Measurements from ENCODE around the gene CNTNAP4.

CNTNAP4 gene

DNA sequence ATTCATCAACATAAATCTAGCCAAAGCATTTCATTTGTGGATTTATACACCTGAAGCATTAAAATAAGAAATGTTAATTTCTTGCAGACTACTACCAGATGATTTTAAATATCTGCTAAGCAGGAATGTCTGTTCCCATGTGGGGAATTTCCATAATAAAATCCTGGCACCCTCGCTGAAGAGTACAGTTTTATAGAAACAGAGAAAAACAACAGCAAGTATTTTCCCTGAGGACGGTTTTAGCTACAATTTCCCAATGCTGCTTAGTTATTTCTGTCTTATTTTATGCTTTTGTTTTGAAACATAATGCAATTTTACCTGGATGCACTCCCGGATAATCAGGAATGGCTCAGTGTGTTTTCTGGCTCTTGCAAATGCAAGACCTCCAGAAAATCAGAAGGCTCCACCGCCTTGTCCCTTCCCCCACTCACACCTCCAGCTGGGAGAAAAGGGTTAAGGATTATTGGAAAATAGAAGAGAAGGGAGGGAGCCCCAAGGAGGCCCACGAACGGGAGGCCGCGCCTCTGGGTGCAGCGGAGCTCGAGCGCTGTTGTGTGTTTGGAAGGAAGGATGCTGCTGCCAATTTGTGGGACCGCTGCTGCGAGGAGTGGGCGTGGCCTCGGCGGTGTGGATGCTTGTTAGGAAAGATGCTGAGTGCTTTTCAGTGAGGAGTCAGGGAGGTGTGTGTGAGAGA lies at the start of gene CNTNAP4:
Gene CNTNAP4, plus strand, starts transcription at position 657 of the 694 bp plus-strand sequence. CDS start 262 bp downstream, outside the sequence.
- FAIRE-seq: no peak

DNA sequence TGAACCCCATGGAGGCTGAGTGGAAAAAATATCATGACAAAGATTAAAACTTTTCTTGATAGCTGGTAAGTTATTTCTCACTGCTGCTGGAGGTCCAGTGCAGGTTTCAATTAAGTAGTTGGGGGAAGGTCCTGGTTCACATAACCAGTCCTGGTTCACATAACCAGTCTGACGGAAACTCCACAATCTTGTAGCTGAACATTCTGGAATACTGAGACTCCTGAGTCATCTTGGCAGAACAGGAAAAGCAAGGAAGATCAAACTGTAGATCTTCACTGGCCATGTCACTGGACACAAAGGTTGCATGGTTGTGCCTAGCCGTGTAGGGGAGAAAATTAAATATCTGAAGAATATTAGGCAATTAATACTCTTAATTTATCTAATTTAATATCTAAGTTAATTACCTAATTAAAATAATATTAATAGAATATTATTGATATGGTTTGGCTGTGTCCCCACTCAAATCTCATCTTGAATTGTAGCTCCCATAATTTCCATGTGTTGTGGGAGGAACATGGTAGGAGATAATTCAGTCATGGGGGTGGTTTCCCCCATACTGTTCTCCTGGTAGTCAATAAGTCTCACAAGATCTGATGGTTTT lies 48.6 kb upstream of the CNTNAP4 start:
- FAIRE-seq: no peak

DNA sequence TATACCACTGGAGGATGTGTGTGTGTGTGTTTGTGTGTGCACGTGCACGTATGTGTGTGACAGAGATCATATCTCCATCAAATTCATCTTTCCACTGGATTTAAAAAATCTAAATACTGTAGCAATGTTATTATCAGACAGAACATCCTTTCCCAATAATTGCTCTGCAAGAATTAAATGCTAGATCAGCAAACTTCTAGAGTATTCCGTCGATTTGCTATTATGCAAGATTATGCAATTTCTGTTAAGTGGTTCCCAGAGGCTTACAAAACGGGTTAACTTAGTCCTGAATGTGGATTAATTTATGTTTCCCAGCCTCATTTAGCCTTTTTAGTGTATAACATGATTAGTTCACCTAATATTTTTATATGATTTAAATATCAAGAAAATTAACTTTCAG lies 44.5 kb upstream of the CNTNAP4 start:
- no peak for FAIRE-seq

DNA sequence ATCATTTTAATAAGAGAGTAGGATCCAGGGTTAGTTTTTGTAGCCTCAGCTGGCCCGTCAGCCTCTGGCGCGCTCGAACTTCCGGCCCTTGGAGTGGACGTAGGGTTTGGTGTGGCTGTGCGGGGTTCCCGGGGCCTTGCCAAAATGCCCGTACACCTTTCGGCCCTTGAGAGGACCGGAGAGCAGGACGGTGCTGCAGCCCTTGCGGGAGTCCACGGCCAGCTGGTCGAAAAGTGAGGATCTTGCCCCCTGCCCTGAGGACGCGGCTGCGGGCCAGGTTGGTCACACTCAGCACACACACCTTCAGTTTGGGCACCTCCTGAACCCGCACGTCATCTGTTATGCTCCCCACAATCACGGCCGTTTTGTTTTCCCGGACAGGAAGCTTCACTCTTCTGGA lies 42.2 kb upstream of the CNTNAP4 start:
- no peak for FAIRE-seq

DNA sequence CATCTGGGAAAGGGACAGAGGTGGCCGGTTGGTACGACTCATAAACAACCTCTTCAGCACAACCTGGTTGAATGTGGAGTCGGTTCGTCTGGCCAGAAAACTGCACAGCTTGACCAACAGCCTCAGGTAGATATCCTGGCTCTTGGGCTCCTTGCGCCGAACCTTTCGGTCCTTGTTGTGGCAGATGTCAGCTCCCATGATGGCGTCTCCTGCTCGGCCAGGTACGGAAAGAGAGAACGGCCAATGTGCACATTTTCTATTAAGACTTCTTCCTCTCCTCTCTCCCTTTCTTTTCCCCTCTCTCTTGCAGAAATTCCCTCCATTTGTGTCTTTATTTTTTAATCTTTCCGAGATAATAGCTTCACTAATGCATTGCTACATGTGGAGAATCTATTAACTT lies 41.8 kb upstream of the CNTNAP4 start:
- FAIRE-seq: no peak

DNA sequence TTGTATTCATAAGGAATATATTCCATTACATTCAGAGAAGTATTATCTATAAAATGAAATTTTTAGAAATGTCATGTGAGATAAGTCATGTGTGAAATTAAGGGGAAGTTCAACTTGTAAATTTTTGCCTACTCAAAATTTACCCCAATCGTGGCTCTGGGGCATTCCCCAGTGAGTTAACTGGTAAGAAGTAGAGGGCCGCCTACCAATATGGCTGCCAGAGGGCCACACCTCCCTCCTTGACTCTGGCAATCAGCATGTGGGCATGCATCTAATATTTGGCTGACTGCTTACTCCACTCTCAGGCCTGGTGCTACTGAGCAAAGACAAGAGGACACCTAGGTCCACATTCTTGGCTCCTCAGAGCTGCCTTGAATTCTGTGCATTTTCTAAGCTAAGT lies 39.7 kb upstream of the CNTNAP4 start:
- no peak for FAIRE-seq

DNA sequence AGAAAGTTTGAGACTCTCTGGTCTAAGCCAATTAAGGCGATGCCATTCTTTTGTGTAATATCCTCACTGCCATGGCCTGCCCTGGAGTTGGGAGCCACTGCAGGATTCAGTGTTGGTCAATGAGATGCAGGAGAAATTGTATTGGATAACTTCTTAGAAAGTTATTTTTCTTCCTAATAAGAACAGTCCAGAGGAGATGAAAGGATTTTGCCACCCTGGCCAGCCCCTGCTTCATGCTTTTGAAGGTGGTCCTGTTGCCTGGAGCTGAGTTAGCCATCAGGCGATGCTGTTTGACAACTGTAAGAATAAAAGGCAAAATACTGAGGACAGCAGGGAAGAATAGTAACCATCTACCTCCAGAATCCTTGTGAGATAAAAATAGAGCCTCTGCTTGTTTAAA lies 35.4 kb upstream of the CNTNAP4 start:
- FAIRE-seq: no peak

DNA sequence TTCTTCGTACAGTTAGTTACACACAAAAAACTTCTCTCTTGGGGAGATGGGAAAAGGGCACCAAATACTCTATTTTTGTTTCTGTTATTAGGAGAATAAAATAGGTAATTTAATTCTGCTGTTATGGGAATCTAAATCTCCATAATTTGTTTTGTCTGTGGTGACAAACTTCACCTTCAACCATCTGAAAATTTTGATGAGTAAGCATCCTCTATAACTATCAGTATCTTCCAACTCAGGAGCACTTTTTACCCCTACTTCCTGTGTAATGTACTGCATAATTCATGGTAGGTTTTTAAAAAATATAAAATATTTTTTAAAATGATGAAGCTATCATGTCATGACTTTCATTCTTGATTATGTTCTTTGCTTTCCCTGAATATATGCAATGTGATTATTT lies 33.6 kb upstream of the CNTNAP4 start:
- no peak for FAIRE-seq

DNA sequence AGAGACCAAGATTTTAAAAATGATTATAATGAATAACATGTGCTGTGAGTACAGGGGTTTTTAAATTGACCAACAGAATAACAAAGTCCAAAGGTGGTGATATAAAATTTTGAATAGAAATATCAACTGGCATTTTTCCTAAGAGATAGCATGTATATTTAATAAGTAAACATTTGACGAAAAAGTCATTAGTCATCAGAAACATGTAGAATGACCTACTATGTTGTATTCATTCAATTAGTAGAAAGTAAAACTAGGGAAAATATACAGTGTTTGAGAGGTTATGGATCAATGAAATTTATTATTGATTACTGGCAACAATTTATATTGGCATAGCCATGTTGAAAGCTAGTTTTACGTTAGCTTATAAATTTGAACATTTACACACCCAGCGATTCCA lies 30.6 kb upstream of the CNTNAP4 start:
- no peak for FAIRE-seq

DNA sequence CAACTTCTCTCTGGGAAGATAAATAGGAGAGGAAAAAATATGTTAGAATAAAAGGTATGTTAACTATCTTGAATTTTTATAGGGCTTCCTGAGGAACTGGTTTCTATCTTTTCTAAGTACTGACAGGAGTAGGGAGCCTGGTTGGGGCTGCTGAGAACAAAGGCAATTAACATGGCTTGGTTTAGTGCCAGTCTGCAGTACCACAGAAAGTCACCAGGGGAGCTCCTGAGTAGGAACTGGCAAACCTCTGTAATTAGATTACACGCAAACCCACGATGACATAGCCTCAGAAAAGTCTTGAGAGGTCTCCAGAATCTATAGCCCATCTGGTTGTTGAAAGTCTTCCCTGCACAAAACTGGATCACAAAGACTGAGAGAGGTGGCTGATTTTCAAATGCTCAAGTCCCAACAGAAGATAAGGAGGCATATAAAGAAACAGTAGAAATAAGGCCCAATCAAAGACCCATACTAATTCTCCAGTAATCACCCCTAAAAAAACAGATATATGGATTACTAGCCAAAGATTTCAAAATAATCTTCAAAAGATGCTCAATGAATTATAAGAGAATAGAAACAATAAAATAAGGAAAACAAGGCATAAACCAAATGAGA lies 11.7 kb upstream of the CNTNAP4 start:
- FAIRE-seq: no peak

DNA sequence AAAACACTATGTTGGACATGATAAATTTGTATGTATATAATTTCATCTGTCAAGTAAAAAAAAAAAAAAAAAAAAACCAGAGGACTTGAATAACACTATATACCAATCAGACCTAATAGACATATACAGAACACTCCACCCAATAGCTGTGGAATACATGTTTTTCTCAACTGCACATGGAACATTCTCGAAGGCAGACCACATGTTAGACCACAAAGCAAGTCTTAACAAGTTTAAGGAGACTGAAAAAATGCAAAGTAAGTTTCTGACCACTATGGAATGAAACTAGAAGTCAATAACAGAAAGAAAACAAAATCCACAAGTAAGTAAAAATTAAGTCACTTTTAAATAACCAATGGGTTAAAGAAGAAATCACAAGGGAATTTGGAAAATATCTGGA lies 8.4 kb upstream of the CNTNAP4 start:
- no peak for FAIRE-seq

DNA sequence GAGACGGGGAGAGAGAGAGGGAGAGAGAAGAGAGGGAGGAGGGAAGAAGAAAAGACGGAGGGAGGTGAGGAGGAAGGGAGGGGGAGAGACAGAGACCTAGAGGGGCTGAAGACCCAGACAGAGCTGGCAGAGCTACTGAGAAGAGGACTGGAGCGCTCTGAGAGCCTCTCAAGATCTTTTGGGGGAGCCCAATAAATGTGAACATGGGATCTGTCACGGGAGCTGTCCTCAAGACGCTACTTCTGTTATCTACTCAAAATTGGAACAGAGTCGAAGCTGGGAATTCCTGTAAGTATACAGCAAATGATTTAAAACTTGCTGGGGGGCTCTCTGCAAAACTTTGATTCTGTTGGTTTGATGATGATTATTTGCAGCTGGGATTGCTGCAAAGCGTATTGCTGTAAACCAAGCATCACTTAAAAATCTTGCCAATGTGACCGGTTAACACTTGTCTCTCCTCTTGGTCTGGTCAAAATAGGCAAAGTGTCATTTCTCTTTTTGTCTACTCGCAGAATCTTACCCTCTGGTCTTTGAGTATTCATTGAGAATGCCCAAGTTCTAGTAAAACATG lies 344 bp downstream of the CNTNAP4 start:
- no peak for FAIRE-seq

DNA sequence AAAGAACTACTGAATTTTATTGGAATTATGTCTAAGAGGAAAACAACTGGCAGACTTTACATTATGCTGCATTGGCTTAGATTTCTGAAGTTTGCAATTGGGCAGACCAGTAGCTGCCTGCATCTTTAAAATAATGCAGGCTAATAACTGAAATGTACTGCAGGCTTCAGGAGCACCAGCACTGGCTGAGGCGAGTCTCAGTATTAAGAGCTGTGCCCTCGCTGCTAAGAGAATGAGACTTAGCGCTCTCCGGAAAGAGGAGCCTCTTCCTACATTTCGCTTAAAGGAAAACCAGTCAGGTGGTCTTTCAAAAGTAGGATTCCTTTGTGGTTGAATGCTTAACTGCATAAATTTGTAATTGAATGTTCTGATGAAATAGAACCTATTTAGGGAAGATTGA lies 885 bp downstream of the CNTNAP4 start:
- FAIRE-seq: no peak

DNA sequence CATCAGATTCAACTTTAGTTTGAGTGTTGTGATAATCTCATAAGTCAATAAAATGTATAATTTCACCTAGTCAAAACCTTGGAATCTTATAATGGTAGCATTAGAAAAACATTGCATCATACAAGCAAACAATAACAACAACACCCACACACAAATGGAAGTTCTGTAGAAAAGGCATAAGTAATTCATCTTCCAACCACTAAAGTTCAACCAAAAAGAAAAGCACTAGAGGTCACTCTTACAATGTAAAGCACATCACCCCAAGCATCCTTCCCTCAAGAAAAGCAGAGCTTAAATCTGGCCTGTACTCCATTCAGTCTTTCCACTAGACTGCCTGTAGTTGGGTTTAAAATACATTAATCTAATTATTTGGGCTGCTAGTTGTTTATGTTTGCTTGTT lies 1.8 kb downstream of the CNTNAP4 start:
- FAIRE-seq: no peak

DNA sequence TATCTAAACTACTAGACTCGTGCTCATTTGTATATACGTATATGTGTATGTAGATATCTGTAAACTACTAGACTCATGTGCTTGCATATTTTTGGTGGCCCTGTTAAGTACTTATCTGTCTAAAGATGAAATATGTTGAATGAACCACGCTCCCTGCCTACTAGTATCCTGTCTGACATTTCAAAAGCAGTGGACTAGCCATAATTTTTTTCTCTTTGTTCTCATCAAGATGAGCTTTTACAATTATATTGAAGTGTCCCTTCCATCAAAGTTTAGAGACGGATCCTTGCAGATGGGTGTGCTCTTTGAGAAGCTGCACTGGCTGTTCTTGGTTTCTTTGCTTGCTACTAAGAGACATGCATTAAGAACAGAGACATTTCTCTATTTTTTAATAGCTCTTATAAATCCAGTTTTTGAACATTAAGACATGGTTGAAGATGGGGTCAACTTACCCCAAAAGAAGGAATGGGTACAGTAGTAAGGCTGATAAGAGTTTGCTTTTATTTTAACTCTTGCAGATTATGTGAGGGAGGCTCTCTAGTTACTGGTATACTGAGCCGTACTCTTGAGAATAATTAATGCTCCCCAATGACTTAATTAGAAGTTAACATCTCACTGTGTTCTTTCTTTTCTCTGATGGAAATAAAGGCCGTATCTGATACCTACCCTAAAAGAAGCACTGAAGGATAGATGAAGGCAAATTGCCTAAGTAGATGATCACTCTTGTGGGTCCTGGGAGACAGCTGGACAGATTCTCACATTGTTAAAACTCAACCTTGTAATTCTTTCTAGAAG lies 3.4 kb downstream of the CNTNAP4 start:
- no peak for FAIRE-seq

DNA sequence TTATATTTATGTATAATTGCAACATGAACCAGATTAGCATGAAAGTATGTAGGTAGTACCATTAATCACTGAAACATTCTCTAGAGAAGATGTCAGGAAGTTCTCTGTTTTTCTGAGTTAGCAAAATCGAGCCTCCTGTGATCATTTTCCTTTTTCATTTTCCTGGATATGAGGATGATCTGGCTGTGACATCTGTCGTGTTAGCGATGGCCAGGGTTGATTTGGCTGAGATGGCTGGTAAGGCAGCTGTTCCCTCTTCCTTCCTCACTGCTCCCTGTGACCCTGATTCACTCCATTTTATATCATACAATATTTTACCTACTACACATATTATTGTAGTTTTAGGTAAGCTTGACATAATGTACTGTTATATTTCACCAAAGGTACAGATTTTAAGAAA lies 10.3 kb downstream of the CNTNAP4 start:
- no peak for FAIRE-seq

DNA sequence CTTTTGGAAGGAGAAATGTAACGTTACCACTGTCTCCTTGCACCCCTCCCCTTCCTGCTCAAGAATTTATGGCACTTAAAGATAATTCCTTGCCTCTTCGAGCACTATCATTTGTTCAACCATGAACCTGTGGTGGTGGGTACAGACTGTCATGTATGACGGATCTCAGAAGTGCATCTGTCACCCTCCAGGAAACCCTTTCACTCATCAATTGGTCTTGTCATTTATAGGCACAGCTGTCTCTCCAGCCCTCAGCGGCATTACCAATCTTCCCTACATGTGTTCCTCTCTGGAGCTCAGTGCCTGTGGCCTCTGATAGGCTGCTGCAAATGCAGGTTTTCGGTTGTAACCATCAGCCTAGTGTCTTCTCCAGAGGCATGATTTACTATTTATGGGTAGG lies 15.0 kb downstream of the CNTNAP4 start:
- no peak for FAIRE-seq

DNA sequence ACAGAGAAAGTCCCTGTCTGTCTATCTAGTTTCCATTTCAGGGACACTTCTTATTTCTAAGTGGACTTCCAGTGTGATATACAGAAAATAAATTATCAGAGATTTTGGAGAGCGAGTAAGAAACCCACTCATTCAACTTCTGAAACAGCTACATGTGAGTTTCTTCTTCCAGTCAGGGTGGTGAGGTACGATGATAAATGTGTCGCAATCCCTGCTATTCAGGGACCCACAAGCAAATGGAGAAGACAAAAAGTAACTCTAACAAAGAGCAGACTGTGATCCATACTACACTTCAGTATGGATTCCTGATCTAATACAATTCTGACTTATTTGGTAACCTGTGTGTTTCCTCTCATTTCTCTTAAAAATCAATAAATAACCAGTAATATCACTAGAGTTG lies 16.8 kb downstream of the CNTNAP4 start:
- FAIRE-seq: no peak

DNA sequence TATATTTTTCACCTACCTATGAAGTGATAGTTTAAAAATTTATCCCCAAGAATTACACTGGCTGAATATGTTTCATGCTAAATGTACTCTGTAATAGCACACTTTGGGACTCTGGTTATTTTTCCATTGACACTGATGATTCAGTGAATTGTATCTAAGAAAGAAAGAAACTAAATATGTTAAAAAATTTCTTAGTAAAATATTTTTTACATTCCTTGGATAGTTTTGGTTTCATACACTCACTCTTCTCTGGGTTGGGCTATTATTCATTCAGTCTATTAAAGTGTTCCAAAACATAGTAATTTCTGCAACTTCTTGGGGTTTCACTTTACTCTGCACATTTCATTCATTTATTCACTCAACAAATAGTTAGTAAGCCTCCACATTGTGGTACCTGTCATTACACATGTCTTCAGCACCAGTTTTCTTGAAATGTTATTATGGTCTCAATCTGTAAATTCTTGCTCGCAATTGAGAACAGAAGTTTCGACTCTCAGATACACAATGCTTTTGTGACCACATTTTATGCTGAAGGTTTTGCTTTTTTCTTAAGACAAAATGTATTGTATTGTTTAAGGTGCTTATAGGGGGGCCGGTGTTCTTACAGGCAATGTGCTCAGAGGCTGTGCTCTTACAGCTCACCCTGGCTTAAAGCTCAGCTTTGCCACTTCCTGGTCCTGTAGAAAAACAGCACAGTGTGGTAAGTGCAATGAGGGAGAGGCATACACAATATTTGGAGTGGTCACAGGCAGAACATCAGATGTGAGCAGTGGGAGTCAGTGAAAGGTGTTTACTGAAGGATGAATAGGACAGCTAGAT lies 17.4 kb downstream of the CNTNAP4 start:
- FAIRE-seq: no peak

DNA sequence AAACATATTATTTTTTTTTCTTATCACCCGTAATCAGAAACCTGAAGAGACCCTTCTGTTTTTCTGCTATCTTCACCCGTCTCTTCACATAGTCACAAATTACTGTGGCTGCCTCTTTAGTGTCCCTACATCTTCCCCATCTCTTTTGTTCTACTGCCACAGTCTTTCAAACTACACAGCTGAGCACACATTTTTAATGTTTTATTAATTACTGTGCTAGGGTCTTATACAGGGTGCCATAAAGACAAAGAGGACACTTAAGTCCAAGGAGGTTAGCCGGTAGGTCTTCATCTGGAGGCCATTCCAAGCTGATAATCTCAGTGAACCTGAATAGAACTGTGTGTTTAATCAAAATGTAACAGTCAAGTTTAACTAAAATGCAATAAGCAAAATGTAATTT lies 20.7 kb downstream of the CNTNAP4 start:
- no peak for FAIRE-seq

DNA sequence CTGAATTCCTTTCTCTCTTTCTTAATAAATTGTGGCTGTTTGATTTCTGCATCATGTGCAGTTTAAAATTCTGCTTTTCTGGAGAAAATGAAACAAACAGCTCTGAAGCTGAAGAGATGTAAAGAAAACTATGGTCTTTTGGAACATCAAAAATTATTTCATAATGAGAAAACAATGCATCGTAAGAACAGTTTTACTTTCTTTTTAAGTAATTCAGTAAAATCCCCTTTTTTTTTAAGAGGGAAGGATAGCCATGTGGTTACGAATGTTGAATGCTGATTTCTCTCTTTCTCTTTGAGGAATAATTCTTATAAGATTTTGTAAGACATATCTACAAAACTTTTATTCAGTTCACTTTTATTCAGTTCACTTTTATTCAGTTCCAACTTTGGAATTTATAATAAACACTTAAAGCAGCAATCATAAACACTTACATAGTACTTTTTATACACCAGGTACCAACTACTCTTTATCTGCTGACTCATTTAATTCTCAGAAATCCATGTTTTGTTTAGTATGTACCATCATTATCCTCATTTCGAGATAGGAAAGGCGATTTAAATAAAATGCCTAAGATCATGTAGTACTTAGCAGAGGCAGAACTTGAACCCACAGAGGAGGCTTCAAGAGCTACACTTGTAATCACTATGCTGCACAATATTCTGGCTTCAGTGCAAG lies 26.6 kb downstream of the CNTNAP4 start:
- no peak for FAIRE-seq

Measured in colon (tissue), 2 donors.